ENCODE data around the gene DAPK2. TPM values are rescaled to one million over a fixed set of nuclear protein-coding genes. Genes with fewer than 3 reads are reported as not detected.
"Not testable (repeated sequence)": the region's sequence is repeated elsewhere in the genome, so short reads cannot be mapped to it uniquely, and the experiment has no call there.

Gene DAPK2
- total RNA-seq = 43.4 TPM
- long read RNA-seq, full-length matches to known transcripts = 60 of 112 reads
- long read RNA-seq, partial matches to known transcripts = 6 of 112 reads
- long read RNA-seq, other reads (novel, unspliced or antisense) = 46 of 112 reads

DNA sequence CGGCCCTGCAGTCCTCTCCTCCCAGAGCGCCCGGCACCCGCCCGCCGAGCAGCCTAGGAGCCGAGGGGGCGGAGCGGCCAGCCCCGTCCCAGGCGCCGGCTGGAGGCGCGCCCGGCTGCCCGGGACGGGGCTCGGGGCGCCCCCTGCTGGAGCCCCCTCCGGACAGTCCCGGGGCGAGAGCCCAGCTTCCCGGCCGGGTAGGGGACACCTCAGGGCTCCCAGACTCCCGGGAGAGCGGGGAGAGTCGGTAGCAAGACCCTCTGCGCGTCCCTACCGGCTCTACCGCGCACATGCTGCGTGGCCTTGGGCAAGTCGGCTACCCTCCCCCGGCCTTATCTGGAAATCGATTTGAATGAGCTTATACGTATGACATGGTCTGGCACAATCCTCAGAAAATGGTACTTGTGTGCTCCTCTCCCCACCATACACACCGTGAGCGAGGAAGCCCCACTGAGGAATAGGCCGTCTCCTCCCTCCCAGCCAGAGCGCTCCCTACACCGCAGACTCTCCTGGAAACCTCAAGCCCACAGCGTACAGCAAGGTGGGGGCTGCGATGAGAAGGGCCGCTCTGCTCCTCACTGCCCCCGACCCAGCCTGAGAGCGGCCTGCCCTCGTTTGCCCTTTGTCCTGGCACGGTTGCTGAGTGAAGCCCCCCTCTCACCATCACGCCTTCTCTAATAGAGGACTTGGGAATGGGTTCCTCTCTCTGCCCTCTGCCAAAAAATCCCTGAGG, at the start of gene DAPK2:
DAPK2 (minus strand) TSS at position 65 of the 733 bp plus-strand sequence. CDS start 6,224 bp downstream, outside the sequence.
- ATAC-seq = peak; percentile 80
- DNase-seq = peak; percentile 92
- intact Hi-C loops (cut with micrococcal nuclease) = loop anchor here (10.0 kb wide), 1 partner anchor 72 kb away; no protein-coding TSS in a partner anchor

- DNase-seq (no peak), ATAC-seq (no peak)
- intact Hi-C loops (cut with micrococcal nuclease) = loop anchor here (5.0 kb wide), 1 partner anchor 57 kb away; the partner anchor contains the start of gene SNX22
Measured at GRCh38 chr15:64095431-64095794, 49.1 kb upstream of the DAPK2 start.

- DNase-seq = peak; percentile 92
- peak; percentile 83 for ATAC-seq
- intact Hi-C loops (cut with micrococcal nuclease) = no loop called here
Measured at GRCh38 chr15:64093627-64094417, 47.5 kb upstream of the DAPK2 start, which contains the start of gene CIAO2A. CIAO2A (minus strand) TSS chr15:64093838; CDS start chr15:64093768, 70 bp downstream.

DNA sequence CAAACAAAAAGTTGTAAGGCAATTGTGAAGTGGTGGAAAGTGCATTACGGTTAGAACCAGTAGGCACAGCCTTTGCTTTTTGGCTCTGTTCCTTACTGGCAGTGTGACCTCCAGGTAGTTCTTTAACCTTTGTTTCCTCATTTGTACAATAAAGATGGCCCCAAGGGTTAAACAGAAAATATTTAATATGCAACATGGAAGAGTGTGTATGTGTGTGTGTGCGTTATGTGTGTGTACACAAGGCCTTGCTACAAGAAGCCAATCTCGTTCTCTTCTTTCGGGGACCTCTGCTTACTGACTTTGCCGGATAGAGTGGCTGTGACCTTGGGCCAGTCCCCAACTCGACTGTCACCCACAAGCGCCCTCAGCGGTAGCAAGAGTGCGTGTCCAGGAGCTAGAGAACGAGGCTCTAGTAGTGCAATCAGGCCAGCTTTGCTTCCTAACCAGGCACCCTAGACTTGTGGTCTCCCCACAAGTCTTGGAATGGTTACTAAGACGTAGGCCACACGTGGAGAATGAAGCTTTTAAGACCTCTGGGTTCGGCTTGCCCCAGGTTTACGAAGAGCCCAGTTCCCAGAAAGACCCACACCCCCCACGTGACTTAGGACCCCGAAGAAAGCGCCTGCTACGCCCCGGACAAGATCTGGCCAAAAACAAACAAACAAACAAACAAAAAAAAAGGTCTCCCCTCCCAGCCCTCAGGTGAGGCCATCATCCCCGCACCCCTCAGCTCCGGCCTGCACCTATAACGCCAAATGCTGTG, 46.8 kb upstream of the DAPK2 start:
- peak; percentile 52 for ATAC-seq
- intact Hi-C loops (cut with micrococcal nuclease) = no loop called here

GRCh38 chr15:64092075-64092820, 46.0 kb upstream of the DAPK2 start:
- DNase-seq = no peak
- intact Hi-C loops (cut with micrococcal nuclease) = no loop called here
- ATAC-seq = no peak

More for the DNA sequence above, 46.8 kb upstream of the DAPK2 start:
- peak; percentile 67 for DNase-seq

DNA sequence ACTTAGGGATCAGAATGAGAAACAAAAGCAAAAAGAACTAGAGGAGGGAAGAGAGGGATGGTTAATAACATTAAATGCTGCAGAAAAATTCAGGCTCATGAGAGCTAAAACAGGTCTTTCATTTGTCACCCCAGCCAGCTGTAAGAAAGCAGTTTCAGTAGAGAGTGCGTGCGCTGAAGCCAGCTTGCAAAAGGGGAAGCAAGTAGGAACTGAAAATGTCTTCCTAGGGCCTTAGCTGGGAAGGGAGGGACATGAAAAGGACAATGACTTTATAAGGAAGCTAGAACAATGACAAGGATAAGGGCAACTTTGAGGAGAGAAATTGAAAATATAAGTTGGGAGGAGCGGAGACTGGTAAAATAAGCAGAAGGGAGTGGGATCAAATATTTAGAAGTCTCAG, 44.2 kb upstream of the DAPK2 start:
- intact Hi-C loops (cut with micrococcal nuclease) = no loop called here
- ATAC-seq = no peak
- no peak for DNase-seq

DNA sequence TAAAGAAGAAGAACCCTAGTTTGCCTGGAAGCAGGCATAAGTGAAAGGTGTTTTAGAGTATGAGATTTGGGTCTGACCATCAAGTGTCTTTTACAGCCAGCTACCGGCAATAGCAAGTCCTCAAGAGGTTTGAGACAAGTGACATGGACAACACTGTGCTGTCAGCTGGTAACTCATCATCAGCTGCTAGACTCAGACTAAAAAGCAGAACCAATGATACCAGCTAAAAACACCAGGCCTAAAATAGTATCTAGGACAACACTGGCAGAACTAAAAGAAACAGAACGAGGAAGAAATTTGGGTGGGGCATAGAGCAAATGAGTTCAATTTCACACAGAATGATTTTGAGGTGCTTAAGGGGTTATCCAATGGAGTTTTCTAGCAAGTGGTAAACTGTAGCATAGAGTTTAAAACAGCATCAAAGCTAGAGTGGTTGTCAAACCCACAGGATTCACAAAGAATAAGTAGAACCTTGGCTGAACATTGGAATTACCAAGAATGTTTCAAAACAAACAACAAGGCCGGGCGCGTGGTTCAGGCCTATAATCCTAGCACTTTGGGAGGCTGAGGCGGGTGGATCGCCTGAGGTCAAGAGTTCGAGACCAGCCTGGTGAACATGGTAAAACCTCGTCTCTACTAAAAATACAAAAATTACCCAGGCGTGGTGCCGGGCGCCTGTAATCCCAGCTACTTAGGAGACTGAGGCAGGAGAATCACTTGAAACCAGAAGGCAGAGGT, 43.4 kb upstream of the DAPK2 start:
- intact Hi-C loops (cut with micrococcal nuclease) = no loop called here
- DNase-seq = no peak
- ATAC-seq = peak; percentile 18

DNA sequence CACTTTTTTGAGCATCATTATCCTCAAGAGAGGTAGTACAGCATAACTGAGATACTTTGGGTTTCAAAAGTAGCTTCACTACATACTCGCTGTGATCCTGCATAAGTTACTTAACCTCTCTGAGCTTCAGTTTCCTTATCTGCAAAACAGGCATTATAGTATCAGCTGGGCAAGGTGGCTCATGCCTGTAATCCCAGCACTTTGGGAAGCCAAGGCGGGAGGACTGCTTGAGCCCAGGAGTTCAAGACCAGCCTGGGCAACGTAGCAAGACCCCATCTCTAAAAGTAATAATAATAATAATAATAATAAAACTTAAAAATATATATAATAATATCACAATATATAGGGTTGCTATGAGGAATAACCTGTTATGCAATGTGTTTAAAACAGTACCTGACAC, 36.5 kb upstream of the DAPK2 start:
- DNase-seq (no peak), ATAC-seq (no peak)
- intact Hi-C loops (cut with micrococcal nuclease) = no loop called here

DNA sequence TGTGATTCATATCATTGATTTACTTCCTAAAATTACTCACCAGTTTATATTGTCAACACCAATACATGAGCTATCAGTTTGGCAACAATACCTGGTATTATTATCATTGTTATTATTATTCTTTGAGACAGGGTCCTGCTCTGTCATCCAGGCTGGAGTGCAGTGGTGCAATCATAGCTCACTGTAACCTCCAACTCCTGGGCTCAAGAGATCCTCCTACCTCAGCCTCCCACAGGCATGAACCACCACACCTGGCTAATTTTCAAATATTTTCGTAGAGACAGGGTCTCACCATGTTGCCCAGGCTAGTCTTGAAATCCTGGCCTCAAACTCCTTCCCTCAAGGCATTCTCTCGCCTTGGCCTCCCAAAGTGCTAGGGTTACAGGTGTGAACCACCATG, 27.2 kb upstream of the DAPK2 start:
- DNase-seq; ATAC-seq; intact Hi-C loops (cut with micrococcal nuclease): not testable (repeated sequence)

- intact Hi-C loops (cut with micrococcal nuclease) = no loop called here
- no peak for DNase-seq
- no peak for ATAC-seq
Measured at GRCh38 chr15:64072812-64073211, 26.5 kb upstream of the DAPK2 start.

- no peak for DNase-seq
- intact Hi-C loops (cut with micrococcal nuclease) = no loop called here
- ATAC-seq = no peak
Measured at GRCh38 chr15:64071931-64072765, 25.9 kb upstream of the DAPK2 start.

DNA sequence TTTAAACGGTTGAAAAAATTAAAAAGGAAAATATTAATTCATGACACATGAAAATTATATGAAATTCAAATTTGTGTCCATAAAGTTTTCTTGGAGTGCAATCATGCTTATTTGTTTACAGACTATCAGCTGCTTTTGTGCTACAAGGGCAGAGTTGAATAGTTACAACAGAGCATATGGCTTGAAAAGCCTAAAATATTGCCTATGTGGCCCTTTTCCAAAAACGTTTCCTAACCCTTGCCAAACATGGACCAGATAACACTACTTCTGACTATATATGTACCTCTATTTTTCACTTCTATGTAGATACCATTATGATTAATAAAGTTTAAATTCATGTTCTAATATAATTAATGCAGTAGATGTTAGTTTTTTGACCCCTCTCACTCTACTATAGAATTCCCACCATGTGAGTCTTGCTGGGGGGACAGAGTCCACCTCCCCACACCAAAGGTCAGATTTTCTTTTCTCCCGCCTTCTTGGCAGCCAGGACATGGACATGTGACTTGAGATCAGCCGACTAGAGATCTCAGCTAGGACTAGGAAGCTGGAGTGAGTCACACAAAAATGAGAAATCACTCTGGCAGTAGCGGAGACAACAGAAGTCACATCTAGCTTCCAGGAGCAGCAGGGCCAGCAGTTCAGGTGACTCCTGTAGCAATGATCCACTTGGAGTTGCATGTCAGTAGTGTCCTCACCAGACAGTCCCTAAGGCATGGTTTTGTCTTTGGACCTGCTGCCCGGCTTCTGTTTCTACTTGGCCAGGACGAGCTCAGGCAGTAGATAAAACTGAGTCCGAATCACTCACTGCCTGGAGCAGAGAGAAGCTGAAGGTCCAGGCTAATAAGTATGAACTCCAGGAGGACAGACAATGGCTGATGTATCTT, 24.9 kb upstream of the DAPK2 start:
- peak; percentile 66 for ATAC-seq
- no peak for DNase-seq
- intact Hi-C loops (cut with micrococcal nuclease) = no loop called here

DNA sequence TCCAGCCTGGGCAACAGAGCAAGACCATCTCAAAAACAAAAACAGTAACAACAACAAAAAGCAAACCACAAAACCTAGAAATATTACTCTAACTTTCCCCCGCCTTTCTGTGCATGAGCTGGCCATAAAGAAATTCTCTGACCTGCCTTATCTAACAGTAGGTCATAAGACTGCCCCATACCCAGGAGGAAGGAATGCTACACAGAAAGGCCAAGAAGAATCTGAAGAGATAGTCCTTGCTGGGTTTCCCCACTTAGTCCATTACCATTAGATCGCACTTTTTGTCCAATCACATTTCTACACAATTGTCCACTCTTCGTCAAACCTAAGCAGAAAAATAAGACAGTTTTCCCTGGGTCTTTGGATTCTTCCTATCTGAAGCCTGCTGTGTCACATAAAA, 23.8 kb upstream of the DAPK2 start:
- ATAC-seq (no peak), DNase-seq (no peak)
- intact Hi-C loops (cut with micrococcal nuclease) = no loop called here

DNA sequence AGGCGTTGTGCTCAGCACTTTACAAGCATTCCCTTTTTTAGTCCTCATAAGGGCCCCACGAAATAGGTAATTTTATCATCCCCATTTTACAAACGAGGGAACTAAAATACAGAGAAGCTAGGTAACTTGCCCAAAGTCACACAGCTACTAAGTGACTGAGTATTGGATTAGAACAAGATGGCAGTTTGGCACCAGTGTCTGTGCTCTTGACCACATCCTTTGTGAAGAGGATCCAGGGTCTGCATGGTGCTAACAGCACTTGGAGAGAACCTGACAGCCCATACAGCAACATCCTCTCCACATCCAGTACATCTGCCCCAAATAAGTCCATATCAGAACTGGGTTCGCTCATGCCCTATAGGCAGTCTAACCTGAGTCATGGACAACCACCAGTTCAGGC, 21.8 kb upstream of the DAPK2 start:
- DNase-seq (no peak), ATAC-seq (no peak)
- intact Hi-C loops (cut with micrococcal nuclease) = loop anchor here (5.0 kb wide), 1 partner anchor 316 kb away; no protein-coding TSS in a partner anchor

GRCh38 chr15:64067564-64068030, 21.3 kb upstream of the DAPK2 start:
- ATAC-seq (peak; percentile 74), DNase-seq (no peak)
- intact Hi-C loops (cut with micrococcal nuclease) = loop anchor here (5.0 kb wide), 1 partner anchor 315 kb away; no protein-coding TSS in a partner anchor

GRCh38 chr15:64066451-64066850, 20.2 kb upstream of the DAPK2 start:
- intact Hi-C loops (cut with micrococcal nuclease) = loop anchor here (5.0 kb wide), 1 partner anchor 314 kb away; no protein-coding TSS in a partner anchor
- ATAC-seq = no peak
- DNase-seq = no peak

Measured in left ventricle myocardium superior (tissue), 1 donor.